Amniotic stem cell (primary cell): ENCODE measurements around the gene STAC3.

Experiments used
- DNase-seq: peaks from one replicate; lab custom pipeline; 2025; lab: John Stamatoyannopoulos, UW

STAC3 gene

GRCh38 chr12:57222286-57223190 lies 28.4 kb downstream of the STAC3 start:
- DNase-seq, result no peak

- no peak for DNase-seq
Observed at GRCh38 chr12:57221169-57221917, 29.6 kb downstream of the STAC3 start.

DNA sequence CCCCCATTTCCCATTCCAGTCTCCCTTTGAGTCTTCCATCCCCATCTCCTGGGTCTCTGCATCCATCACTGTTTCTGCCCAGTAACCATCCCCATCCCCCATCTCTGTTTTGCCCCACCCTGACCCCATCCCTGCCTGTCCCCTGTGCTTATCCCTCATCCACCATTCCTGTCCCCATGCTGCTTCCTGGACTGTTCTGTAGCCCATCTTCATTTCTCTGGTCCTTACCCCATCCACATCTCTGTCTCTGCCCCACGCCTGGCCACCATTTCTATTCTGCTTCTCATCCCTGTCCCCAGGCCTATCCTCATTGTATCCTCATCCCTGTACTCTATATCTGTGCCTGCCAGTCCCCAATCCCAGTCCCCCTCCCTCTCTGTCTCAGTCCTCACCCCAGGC lies 30.2 kb downstream of the STAC3 start:
- no peak for DNase-seq

DNA sequence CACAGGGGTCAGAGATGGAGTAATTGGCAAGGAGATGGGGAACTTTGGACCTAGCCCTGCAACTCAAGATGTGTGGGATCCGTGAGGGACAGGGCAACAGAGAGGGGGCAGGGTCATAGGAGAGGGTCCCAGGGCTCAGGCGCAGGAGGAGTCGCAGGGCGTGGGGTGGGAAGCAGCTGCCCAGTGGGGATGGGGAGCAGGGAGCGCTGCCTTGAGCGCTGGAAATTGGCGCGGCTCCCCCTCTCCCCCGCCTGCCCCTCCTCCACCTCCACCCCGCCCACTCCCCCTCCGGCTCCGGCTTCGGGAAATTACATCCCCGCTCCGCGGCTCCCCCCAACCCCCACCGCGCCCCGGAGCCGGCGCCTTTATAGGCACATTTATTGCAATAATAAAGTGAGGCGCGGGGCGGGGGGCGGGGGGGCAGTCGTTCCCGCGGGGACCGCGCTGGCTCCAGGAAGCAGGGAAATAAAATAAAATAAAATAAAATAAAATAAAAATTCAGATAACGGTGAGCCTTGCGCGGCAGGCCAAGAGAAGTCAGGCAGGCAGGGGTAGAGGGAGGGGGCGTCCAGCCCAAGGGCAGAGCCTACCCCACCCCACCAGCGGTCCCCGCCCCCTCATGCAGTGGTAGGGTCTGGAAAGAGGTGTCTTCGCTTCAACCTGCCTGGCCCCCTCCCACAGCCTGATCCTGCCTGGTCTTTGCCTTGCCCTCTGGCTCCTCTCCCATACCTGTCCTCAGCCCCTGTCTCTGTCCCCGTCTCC lies 30.8 kb downstream of the STAC3 start:
- no peak for DNase-seq

DNA sequence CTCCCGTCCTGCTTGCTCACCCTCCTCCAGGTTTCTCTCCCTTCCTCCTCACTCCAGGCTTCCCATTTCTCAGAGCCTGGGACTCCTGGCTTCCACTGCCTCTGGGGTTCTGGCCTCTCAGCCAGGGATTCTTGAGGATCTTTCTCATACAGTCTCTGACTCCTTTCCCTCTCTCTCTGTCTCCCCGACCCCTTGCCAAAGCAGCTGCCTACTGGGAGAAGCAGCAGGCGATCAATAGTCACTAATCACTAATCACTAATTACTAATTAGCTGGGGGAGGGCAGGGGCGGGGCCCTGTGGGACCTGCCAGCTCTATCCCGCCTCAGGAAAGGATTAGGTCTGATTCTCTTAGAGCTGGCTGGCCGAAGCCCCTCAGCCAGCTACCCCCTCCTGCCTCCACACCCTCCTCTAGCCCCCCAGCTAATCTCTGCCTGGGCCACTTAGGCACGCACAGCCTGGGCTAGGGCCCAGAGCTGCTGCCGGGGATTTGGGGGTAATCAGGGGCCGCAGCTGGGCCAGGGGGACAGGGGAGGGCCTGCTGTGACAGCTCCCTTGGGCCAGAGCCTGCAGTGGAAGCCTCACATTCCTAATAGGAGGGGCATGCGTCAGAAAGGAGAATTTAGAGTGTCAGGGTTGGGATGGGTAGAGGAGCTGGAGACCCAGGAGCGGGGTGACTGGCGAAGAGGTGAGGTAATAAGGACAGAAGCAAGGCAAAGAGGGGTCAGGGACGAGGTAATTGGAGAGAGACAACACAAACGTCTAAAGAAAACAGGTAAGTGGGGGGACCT lies 31.6 kb downstream of the STAC3 start:
- DNase-seq, result no peak

- DNase-seq, result no peak
Observed at GRCh38 chr12:57218030-57218853, 32.7 kb downstream of the STAC3 start.

- DNase-seq, result no peak
Observed at GRCh38 chr12:57216921-57217879, 33.8 kb downstream of the STAC3 start.

- no peak for DNase-seq
Observed at GRCh38 chr12:57216014-57216911, 34.7 kb downstream of the STAC3 start, which contains the start of gene NXPH4. TSS of gene NXPH4 (plus strand) at chr12:57216794. CDS start at chr12:57216970, 176 bp downstream.

GRCh38 chr12:57215668-57216013 lies 35.3 kb downstream of the STAC3 start:
- no peak for DNase-seq

- no peak for DNase-seq
Observed at GRCh38 chr12:57215065-57215464, 35.9 kb downstream of the STAC3 start.

DNA sequence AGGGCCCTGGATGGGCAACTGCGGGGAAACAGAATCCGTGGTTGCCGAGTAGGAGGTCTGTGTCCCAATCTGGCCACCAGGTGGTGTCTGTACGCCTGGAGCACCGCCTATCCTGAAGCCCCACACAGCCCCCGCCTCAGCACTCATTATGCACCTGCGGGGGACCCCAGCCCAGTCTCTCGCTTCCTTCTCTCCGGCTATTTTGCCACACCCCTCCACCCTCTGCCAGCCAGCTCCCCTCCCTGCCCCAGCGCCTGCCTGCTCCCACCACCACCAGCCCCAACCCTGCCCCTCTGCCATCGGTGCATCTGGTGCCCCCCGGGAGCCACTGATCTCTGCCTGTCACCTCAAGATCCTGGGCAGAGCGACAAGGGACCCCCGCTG lies 36.6 kb downstream of the STAC3 start:
- no peak for DNase-seq

DNA sequence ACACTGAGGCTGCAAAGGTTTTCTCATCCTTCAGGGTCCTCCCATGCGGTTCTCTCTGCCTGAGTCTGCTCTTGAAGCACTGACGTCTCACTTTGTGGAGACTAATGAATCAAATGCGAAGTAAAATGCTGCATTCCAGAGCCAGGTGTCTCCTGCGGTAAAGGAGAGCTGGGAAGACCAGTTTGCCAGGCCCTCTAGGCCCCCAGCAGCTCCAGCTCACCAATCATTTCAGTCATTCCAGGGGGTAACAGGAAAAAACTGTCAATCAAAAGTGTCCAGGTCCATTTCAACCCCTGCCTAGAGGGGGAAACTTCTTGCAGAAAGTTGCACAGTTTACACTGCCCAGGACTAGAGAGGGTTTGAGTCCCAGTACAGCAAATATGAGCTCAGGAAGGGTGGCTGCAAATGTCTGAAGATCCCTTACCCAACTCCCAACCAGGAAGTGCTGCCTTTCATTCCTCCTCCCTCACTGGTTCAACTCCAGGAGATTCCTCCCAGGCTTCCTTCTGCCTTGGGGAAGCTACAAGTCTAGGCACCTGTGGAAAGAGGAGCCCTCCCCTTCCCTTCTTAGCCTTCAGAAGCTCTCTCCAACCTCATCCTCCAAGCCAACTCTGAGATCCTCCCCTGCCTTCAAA lies 37.1 kb downstream of the STAC3 start:
- DNase-seq, result no peak

DNA sequence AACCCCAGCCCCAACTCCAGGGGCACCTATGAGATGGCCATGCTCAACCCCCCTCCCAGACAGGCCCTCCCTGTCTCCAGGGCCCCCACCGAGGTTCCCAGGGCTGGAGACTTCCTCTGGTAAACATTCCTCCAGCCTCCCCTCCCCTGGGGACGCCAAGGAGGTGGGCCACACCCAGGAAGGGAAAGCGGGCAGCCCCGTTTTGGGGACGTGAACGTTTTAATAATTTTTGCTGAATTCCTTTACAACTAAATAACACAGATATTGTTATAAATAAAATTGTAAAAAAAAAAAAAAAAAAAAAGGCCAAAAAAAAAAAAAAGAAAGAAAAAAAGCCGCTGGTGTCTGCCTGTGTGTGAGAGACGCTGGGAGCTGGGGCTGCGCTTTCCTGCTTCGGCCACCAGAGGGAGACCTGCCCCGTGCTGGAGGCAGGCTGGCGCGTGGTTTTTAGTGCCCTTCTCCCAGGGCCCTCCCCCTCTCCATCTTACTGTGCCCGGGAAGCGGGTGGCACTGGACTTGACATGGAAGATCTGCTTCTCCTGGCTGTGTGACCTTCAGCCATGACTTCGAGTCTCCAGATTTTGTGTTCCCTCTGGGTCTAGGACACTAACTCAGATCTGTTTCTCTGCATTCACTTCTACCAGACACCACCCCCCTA lies 37.8 kb downstream of the STAC3 start:
- DNase-seq, result peak; percentile 59

- DNase-seq, result no peak
Observed at GRCh38 chr12:57212701-57213057, 38.3 kb downstream of the STAC3 start.

DNA sequence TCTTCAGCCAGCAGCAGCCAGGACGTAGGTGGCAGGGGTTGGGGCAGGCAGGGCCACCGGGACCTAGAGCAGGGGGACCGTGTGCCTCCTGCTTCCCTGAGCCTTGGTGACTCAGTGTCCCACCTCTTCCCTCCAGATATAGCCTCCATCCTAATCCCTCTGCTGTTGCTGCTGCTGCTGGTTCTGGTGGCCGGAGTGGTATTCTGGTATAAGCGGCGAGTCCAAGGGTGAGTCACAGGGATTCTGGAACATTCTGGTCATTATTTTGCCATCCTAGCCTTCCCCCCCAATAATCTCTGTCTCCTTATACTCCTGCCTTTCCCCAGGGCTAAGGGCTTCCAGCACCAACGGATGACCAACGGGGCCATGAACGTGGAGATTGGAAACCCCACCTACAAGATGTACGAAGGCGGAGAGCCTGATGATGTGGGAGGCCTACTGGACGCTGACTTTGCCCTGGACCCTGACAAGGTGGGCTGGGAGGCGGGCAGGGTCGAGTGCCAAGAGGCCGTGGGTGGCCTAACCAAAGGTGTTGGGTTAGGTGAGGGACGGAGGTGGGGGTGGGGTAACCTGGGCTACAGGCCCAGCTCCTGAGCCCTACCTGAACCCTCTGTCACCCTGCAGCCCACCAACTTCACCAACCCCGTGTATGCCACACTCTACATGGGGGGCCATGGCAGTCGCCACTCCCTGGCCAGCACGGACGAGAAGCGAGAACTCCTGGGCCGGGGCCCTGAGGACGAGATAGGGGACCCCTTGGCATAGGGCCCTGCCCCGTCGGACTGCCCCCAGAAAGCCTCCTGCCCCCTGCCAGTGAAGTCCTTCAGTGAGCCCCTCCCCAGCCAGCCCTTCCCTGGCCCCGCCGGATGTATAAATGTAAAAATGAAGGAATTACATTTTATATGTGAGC lies 38.9 kb downstream of the STAC3 start:
- no peak for DNase-seq

GRCh38 chr12:57210926-57211692 lies 39.9 kb downstream of the STAC3 start:
- no peak for DNase-seq
